Measurements from ENCODE around the gene ULBP2.
"Not testable (repeated sequence)": the region's sequence is repeated elsewhere in the genome, so short reads cannot be mapped to it uniquely, and the experiment has no call there.

ULBP2 gene

GRCh38 chr6:149974394-149974793 is 32.6 kb downstream of the ULBP2 start:
- not testable (repeated sequence) for DNase-seq

GRCh38 chr6:149974825-149975224 is 33.0 kb downstream of the ULBP2 start:
- no peak for DNase-seq

GRCh38 chr6:149975400-149975799 is 33.6 kb downstream of the ULBP2 start:
- no peak for DNase-seq

- no peak for DNase-seq
Measured at GRCh38 chr6:149977221-149977620, 35.4 kb downstream of the ULBP2 start.

GRCh38 chr6:149978610-149979009 is 36.8 kb downstream of the ULBP2 start:
- DNase-seq, result no peak

- DNase-seq, result no peak
Measured at GRCh38 chr6:149979293-149979692, 37.5 kb downstream of the ULBP2 start.

GRCh38 chr6:149983145-149983544 is 41.3 kb downstream of the ULBP2 start:
- DNase-seq, result no peak

GRCh38 chr6:149984773-149985172 is 43.0 kb downstream of the ULBP2 start:
- DNase-seq, result no peak

GRCh38 chr6:149985481-149985937 is 43.7 kb downstream of the ULBP2 start:
- no peak for DNase-seq

- no peak for DNase-seq
Measured at GRCh38 chr6:149987602-149988107, 45.8 kb downstream of the ULBP2 start.

- no peak for DNase-seq
Measured at GRCh38 chr6:149988550-149989346, 46.9 kb downstream of the ULBP2 start.

GRCh38 chr6:149990212-149990660 is 48.4 kb downstream of the ULBP2 start:
- no peak for DNase-seq

GRCh38 chr6:149990661-149991471 is 49.1 kb downstream of the ULBP2 start:
- DNase-seq, result no peak

- not testable (repeated sequence) for DNase-seq
Measured at GRCh38 chr6:149991472-149991795, 49.6 kb downstream of the ULBP2 start.

- no peak for DNase-seq
Measured at GRCh38 chr6:149991838-149992237, 50.0 kb downstream of the ULBP2 start.

- no peak for DNase-seq
Measured at GRCh38 chr6:149995235-149995750, 53.5 kb downstream of the ULBP2 start.

- no peak for DNase-seq
Measured at GRCh38 chr6:149995971-149996370, 54.2 kb downstream of the ULBP2 start.
